Gastroesophageal sphincter (tissue), 3 donors: Measurements from ENCODE around the gene ELP4.

Experiments
- CTCF ChIP-seq, 4 experiments: fragments of 200-600 bp in 2 of 4; fragments of 450-650 bp in 2 of 4; sonication (generic) in 1 of 4; IDR thresholded peaks; one replicate each; pipeline ENCODE4 v1.5.1; 2017 to 2019; ENCODE audit warnings: antibody characterized with exemption in 4 of 4, mild to moderate bottlenecking in 2 of 4, moderate library complexity in 2 of 4
- EP300 ChIP-seq: sonication (generic); formaldehyde crosslinking; IDR thresholded peaks from one replicate; pipeline ENCODE4 v1.6.1; 2017; ENCODE audit warnings: antibody characterized with exemption, mild to moderate bottlenecking
- POLR2AphosphoS5 ChIP-seq: sonication (generic); formaldehyde crosslinking; IDR thresholded peaks from one replicate; pipeline ENCODE4 v1.6.1; 2017; ENCODE audit warnings: antibody characterized with exemption

GRCh38 chr11:31671681-31672080 lies 162.1 kb downstream of the ELP4 start:
- TF ChIP-seq CTCF (IDR thresholded peaks at IDR 0.05), result no peak
- TF ChIP-seq POLR2AphosphoS5, result no peak
- no peak for TF ChIP-seq EP300
